ENCODE data around the gene SLCO3A1.
"Not testable (repeated sequence)": the region's sequence is repeated elsewhere in the genome, so short reads cannot be mapped to it uniquely, and the experiment has no call there.

The SLCO3A1 gene

DNA sequence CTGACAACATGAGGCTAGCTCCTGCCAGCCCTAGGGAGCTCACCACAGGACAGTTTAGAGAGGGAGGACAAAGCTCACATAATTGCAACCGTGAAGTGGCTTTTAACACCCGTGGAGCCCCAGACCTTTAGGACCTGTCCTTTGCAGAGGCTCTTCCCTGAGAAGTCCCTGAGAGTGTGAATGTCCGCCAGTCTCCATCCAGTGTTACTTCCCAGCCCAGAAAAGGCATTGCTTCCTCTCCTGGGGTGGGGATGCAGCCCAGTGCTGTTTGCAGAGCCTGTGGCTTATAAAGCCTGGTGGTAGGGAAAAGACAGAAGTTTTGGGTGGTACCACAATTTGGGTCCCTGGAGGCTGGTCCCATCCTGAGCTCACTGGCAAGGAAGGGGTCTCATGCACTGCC, 182.0 kb downstream of the SLCO3A1 start:
- DNase-seq (ENCODE audit: low read depth) = no peak

- no peak for DNase-seq (ENCODE audit: low read depth)
Observed at GRCh38 chr15:92035961-92036360, 182.5 kb downstream of the SLCO3A1 start.

DNA sequence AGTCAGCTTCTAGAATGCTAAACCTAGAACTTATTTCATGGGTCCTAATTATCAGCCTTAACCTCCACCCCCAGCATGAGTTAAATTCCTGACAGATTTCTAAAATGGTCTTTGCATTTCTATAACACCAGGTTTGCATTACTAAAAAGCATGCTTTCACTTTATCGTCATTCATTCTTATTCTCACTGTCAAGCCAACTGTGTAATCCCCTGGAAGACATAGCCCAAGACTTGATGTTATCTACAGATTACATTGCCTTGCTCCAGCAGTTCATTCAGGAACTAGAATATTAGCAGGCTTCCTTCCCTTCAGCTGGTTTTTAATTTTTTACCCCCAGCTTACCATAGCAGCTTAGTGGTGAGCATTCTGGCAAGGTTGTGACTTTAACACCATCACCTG, 184.0 kb downstream of the SLCO3A1 start:
- no peak for DNase-seq (ENCODE audit: low read depth)

- no peak for DNase-seq (ENCODE audit: low read depth)
Observed at GRCh38 chr15:92040350-92040749, 186.8 kb downstream of the SLCO3A1 start.

DNA sequence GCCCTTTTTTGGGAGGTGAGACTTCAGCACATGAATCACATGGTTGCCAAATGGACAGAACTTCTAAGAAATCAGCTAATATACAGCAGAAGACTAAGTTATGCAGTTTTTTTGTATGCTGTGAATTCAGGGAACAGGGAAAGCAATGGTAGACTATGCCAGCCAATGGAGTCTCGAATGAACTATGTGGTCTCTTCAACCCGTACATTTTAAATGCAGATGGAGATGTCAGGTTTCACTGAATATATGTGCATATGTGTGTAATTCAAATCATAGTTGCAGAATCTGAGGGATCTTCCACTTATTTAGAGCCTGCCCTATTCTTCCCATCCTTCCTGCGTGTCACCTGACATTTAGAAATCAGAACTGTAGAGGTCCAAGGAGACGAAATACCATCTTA, 187.9 kb downstream of the SLCO3A1 start:
- DNase-seq (ENCODE audit: low read depth) = no peak

DNA sequence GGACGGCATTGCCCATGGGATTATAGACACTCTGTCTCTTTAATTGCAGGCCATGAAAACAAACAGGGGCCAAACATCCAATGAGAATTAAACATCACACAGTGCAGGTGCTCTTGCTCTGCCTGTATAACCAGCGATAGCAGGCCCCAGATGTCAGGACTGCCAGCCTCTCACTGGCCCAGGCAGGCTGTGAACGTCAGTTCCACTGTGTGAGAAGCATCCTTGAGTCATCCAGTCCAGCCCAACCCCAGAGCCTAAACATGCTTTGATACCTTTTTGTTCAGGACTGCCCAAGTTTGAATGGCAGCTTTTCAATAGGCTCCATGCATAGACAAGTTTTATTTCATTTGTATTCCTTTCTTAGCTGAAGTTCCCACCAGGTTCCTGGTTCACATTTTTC, 189.8 kb downstream of the SLCO3A1 start:
- DNase-seq (ENCODE audit: low read depth) = no peak

DNA sequence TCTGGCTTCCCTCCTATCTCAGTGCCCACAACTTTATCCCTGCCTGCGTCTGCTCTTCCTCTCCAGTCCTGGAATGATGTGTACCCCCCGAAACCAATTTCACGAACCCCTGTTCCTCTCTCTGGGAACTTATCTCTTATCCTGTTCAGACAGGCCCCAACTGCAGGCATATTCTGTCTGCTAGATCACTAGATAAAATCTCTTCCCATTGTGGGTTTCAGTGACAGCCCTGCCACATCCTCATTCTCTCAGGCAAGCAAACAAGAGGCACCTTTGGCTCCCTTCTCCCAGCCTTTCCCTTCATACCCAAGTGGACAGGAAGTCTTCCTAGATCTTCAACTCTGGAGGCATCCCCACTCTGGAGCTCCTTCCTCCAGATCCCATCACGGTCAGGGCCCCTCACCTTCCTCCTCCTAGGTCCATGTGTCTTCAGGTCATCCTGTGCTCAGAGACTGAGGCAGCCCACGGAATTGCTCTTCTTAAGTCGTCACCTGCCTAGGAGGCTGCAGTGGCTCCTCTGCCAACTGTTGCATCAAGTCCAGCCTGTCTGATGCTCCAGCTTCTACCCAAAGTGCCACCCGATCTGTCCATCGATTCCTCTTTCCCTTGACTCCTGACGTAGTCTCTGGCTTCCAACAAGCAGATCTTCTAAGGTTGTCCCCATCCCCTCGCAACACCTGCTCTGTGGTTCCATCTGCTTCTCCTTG, 190.8 kb downstream of the SLCO3A1 start:
- DNase-seq (ENCODE audit: low read depth) = no peak

- no peak for DNase-seq (ENCODE audit: low read depth)
Observed at GRCh38 chr15:92047900-92048299, 194.4 kb downstream of the SLCO3A1 start.

- no peak for DNase-seq (ENCODE audit: low read depth)
Observed at GRCh38 chr15:92048739-92049138, 195.2 kb downstream of the SLCO3A1 start.

GRCh38 chr15:92049290-92049989, 195.9 kb downstream of the SLCO3A1 start:
- no peak for DNase-seq (ENCODE audit: low read depth)

DNA sequence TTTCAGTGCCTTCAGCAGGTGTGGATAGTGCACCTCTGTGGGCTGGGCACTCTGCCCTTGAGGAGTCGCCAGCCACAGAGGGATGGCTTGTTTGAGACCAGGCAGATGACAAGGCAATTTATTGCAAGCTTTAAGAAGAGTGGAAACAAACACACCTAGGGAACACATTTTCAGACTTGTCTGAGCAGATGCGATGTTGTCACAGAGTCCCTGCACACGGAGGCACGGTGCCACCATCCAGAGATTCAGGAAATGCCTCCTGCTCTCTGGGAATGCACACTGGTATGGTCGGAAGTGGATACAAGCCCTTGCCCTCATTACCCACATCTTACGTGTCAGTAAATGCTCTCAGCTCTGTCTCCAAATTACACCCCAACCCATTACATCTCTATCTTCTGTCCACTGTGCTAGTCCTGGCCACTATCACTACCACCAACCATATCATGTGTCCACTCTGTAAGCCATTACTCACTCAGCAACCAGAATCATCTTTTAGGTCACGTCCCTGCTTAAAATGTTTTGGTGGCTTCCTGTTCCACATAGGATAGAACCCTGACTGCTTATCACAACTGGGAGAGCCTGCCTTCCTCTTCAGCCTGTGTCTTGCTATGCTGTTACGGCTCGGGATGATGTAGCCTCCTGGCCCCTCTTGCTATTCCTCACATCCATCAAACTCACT, 196.9 kb downstream of the SLCO3A1 start:
- no peak for DNase-seq (ENCODE audit: low read depth)

- DNase-seq (ENCODE audit: low read depth) = no peak
Observed at GRCh38 chr15:92051716-92052115, 198.2 kb downstream of the SLCO3A1 start.

GRCh38 chr15:92053753-92054316, 200.3 kb downstream of the SLCO3A1 start:
- no peak for DNase-seq (ENCODE audit: low read depth)

DNA sequence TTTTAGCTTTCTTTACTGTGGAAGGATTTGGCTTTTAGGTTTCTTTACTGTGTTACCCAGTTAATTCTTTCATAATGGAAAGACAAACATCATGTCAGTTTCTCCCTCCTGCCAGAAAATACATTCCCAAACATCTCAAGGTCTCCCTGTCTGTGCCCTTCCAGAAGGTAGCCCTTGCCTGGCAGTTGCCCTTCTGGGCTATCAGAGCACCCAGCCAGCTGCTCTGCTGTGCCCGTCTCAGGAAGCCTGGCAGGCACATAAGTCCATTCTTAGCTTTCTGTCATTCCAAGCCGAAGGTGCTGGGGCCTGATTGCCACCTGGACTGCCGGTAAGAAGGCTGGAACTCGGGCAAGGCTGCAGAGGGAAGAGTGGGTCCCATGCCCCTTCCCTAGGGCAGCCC, 203.4 kb downstream of the SLCO3A1 start:
- DNase-seq (ENCODE audit: low read depth) = no peak

DNA sequence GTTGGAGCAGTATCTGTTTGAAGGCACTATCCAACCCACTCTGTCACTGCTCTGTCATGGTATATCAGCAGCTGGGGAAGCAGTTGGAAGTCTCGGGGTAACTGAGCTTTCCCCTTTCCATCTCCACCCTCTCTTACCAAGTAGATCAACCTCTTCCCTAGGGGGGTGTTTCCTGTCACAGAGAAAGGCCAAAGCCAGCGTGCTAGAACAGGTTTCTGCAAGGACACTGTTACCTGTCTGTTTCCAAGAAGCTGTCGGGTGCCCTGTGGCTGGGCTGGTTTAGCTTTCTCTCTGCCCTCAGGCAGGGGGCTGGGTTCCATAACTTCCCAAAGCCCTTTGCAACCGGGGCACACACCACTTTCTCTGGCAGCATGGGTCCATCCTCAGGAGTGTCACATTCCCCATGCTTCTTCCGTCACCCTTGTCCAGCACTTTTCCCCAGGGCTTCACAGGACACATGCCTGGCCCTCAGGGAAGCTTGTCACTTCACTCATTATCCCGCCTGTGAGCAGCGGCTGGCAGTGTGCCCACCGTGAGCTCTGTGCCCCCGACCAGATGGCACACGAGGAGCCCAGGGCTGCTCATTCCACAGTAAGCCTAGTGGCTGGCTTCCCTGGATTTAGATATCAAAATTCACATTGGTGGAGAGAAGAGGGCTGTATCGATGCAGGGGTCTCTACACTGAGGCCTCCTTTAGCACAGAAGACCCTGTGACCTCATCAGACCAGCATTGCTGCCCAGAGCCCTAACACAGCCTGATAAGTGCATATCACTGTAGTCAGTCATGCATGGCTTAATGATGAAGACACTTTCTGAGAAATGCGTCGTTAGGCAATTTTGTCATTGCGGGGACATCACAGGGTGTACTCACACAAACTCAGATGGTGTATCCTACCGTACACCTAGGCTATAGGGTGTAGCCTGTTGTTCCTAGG, 205.8 kb downstream of the SLCO3A1 start:
- no peak for DNase-seq (ENCODE audit: low read depth)

DNA sequence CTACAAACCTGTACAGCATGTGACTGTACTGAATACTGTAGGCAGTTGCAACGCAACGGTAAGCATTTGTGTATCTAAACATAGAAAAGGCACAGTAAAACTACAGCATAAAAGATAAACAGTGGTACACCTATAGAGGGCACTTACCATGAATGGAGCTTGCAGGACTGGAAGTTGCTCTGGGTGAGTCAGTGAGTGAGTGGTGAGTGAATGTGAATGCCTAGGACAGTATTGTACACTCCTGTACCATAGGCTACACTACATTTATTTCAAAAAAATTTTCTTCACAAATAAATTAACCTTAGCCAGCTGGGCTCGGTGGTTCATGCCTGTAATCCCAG, 206.4 kb downstream of the SLCO3A1 start:
- not testable (repeated sequence) for DNase-seq (ENCODE audit: low read depth)

DNA sequence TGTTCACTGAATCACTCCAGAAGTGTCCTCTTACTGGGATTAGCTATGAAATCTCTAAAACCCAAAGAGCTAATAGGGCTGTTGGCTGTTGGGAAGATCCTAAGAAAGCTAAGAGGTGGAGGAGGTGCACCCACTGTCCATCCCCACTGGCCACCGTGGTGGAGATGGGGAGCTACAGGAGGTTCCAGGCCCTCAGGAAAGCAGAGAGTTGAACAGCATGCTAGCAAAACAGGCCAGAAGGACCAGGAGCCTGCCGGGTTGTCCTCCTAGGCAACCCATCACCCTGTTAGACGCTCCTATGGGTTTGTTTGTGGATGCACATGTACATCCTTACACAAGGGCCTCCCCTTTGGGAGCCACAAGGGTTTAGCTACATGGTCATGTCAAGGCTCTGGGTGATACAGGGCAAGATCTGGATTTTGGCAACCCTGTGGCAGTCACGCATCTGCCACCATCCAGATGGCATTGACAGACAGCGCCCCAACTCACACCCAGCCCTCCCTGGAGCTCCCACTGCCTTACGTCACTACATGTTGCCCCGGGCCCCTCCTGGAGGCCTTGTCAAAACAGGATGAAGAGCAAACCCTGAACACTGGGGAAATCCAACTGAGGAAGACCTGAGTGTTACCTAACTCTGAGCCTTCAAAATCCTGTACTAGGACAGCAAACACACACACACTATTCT, 208.1 kb downstream of the SLCO3A1 start:
- DNase-seq (ENCODE audit: low read depth) = no peak

DNA sequence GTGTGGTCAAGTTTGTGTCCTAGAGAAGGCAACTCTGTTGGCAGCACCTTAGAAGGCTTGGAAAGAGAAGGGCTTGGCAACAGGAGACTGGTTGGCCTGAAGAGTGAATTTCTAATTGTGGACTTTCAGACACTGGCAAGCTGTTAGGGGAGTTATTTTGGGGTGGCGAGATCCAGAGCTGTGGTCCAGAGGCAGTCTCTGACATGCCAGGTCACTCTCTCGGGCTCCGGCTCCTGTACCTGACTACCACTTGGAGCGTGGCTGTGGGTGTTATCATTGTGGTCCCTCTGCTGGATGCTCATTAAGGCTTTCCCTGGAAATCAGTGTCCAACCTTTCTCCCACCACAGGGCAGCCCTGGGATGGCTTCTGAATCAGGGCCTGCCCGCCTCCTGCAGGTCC, 209.0 kb downstream of the SLCO3A1 start:
- DNase-seq (ENCODE audit: low read depth) = no peak

GRCh38 chr15:92068121-92068520, 214.6 kb downstream of the SLCO3A1 start:
- no peak for DNase-seq (ENCODE audit: low read depth)

DNA sequence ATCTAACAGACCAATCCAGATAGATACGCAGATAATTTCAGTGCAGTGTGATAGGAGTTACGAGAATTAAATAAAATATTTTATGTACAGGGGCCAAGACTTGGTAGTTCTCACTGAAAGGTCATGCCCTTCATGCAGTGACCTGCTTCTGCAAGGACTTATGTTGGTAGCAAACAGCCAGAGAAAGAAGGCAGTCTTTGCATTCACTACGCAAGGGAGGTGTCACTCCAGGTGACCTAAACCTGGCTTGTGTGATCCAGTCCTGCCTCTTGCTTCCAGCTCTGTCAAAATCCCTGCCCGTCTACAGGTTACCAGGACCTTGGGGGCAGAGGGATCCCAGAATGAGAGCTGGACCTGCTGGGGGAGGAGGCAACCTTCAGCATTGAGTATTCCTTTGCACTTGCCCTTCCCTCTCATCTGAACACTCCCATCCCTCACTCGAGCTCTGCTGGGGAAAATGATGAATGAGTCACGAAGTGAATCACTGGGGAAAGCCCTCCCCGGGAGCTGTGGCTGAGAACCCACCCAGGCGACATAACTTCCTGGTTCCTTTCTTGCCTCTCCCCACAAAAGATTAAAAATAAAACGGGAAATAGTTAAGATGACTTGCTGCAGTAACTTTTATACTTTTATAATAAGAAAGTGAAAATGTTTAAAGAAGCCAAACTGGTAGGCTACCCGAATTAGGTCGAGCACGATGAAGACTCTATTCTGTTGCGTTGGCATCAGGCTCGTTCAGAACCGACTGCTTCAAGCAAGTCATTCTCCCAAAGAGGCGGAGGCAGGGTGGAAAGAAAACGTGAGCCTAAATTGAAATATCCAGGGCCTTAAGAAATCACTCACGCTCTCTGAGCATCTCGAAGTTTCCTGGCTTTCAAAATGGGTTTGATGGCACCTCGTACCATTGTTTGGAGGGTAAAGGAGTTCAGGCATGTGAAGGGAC, 216.1 kb downstream of the SLCO3A1 start:
- DNase-seq (ENCODE audit: low read depth) = no peak
